GM12878 (cell line): ENCODE data around the gene LATS2. TPM values are rescaled to one million over a fixed set of nuclear protein-coding genes. Genes with fewer than 3 reads are reported as not detected.

ENCODE experiments used
- ASH2L ChIP-seq: fragments of 300-600, 200-600 bp; sonication (generic); IDR thresholded peaks from 2 replicates; pipeline ENCODE4 v1.6.1; 2017; ENCODE audit warnings: low read depth, mild to moderate bottlenecking, borderline replicate concordance
- BCL11A ChIP-seq: IDR thresholded peaks from 2 replicates; pipeline ENCODE4 v1.6.1; 2011; ENCODE audit warnings: low read depth, low read length
- CHD4 ChIP-seq: fragments of 200-600 bp; sonication (generic); IDR thresholded peaks from 2 replicates; pipeline ENCODE4 v1.6.1; 2016; ENCODE audit warnings: mild to moderate bottlenecking
- CUX1 ChIP-seq: IDR thresholded peaks from 2 replicates; pipeline ENCODE4 v1.6.1; 2012; ENCODE audit warnings: improper control_type of control experiment, low read depth, low read length; ENCODE audit not compliant: insufficient replicate concordance
- EP300 ChIP-seq, 2 experiments: fragments of 150-350 bp in 1 of 2; IDR thresholded peaks; 2 replicates each; pipeline ENCODE4 v1.6.1; 2011 to 2012; ENCODE audit warnings: low read depth in 2 of 2, low read length in 2 of 2, borderline replicate concordance in 1 of 2, improper control_type of control experiment in 1 of 2, inconsistent platforms in 1 of 2; ENCODE audit not compliant: control insufficient read depth in 1 of 2
- HCFC1 ChIP-seq: fragments of 150-350 bp; IDR thresholded peaks from 2 replicates; pipeline ENCODE4 v1.6.1; 2014; ENCODE audit warnings: low read length
- IRF4 ChIP-seq: IDR thresholded peaks from 2 replicates; pipeline ENCODE4 v1.6.1; 2011; ENCODE audit warnings: low read depth, low read length
- MLLT1 ChIP-seq: fragments of 450-650 bp; IDR thresholded peaks from 2 replicates; pipeline ENCODE4 v1.6.1; 2016; ENCODE audit warnings: mild to moderate bottlenecking
- RELB ChIP-seq: fragments of 450-650 bp; IDR thresholded peaks from 2 replicates; pipeline ENCODE4 v1.6.1; 2017; ENCODE audit warnings: low read depth, mild to moderate bottlenecking, moderate library complexity
- YY1 ChIP-seq: IDR thresholded peaks from 2 replicates; pipeline ENCODE4 v1.6.1; 2011; ENCODE audit warnings: low read depth, mild to moderate bottlenecking, low read length
- polyA plus RNA-seq, 11 experiments: library from polyadenylated mRNA; depleted of rRNA in 4 of 11; unstranded in 6 of 11; stranded (reverse) in 5 of 11; fragments of >200 nt; fragmentation: Nextera tagmentation in 4 of 11; fragmentation: Illumina TruSeq in 1 of 11; extraction: Ambion mirVana in 4 of 11; extraction: Trizol in 1 of 11; gene quantifications; 1 replicate in 1 of 11; 2 replicates in 10 of 11; pipeline versions ENCODE4 v1.2.1 to v1.2.3, GENCODE V29; 2011 to 2016; ENCODE audit warnings: inconsistent platforms in 2 of 11, missing spikeins in 2 of 11, low read depth in 1 of 11
- total RNA-seq, 4 experiments: library from RNA; depleted of rRNA in 3 of 4; stranded (reverse); fragments of >200 nt in 3 of 4; fragmentation: Illumina TruSeq in 1 of 4; extraction: Trizol in 1 of 4; gene quantifications; 2 replicates each; pipeline versions ENCODE4 v1.2.1 to v1.2.3, GENCODE V29; 2013 to 2021

Gene LATS2
- total and polyA plus RNA-seq, 10 of the 15 experiments (the other 5 are each of a cell fraction or from before 2014, with no cell fraction given), result 0.90 to 7.8 (median 2.0) TPM

GRCh38 chr13:21031594-21032275 is 29.7 kb downstream of the LATS2 start (continued):
- TF ChIP-seq CUX1, result no peak
- TF ChIP-seq MLLT1, result no peak
- TF ChIP-seq HCFC1, result no peak
- TF ChIP-seq BCL11A, result no peak
- no peak for TF ChIP-seq RELB
- no peak for TF ChIP-seq YY1
- no peak for TF ChIP-seq EP300 (IDR thresholded peaks at IDR 0.05; ENCODE audit: borderline replicate concordance in 1 of 2, control insufficient read depth in 1 of 2, low read depth in 2 of 2, low read length in 2 of 2)
- TF ChIP-seq ASH2L, result no peak
- no peak for TF ChIP-seq IRF4
- TF ChIP-seq CHD4, result no peak
